ENCODE measurements around the gene ACAD9.

GRCh38 chr3:128845778-128846485 lies 33.5 kb upstream of the ACAD9 start:
- TF ChIP-seq CTCF (conservative IDR thresholded peaks at IDR 0.05; ENCODE audit: low read length) (peak; percentile 78), EZH2phosphoT487 (IDR thresholded peaks at IDR 0.05; ENCODE audit: borderline replicate concordance, low read depth, low read length) (no peak)

Data from OCI-LY7 (cell line).